ENCODE results near the gene ZNF823. TPM values are rescaled to one million over a fixed set of nuclear protein-coding genes. Genes with fewer than 3 reads are reported as not detected.

Gene ZNF823
- total RNA-seq (2022; extraction: Qiagen RNA extraction; ENCODE audit: low read depth), result 2.1 to 4.6 TPM (median 3.1 TPM) in 5 replicates

DNA sequence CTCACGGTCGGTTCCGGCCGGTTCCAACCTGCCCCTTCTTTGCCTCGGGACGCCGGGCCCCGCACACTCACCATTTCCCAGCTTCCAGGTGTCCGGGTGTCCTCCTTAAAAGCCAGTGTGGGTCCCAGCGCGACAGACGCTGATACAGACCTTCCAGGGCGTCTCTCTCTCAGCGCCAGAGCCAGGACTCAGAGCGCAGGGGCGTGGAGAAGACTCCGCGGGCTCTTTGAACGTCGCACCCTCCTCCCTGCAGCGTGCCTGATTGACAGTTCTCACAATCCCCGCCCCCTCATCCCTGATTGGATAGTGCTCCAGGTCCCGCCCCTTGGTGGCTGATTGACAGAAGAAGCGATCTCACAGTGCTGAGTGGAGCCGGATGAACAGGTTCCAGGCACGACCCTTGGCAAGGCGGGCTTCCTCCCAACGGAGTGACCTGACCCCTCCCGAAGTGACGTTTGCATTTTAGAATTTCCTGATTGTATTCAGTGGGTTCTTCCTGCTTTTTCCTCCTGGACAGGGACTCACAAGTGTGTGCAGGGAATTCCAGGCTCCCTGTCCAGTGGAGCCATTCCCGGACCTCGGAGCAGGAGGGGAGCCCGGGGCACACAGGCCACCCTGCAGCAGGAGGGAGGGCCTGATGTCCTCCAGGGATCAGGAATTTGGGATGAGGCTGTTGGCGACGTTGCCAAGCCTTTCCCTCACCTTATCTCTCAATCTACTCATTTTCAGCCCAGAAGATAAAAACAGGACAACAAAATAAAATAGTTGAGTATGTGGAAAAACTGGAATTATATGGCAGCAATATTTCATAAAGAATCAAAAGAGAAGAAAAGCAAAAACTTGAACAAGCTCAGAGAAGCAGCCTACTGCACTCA is at the start of gene ZNF823:
TSS of gene ZNF823 (minus strand) at position 201 of the 875 bp plus-strand sequence. CDS start at position 74, 127 bp downstream.

DNA sequence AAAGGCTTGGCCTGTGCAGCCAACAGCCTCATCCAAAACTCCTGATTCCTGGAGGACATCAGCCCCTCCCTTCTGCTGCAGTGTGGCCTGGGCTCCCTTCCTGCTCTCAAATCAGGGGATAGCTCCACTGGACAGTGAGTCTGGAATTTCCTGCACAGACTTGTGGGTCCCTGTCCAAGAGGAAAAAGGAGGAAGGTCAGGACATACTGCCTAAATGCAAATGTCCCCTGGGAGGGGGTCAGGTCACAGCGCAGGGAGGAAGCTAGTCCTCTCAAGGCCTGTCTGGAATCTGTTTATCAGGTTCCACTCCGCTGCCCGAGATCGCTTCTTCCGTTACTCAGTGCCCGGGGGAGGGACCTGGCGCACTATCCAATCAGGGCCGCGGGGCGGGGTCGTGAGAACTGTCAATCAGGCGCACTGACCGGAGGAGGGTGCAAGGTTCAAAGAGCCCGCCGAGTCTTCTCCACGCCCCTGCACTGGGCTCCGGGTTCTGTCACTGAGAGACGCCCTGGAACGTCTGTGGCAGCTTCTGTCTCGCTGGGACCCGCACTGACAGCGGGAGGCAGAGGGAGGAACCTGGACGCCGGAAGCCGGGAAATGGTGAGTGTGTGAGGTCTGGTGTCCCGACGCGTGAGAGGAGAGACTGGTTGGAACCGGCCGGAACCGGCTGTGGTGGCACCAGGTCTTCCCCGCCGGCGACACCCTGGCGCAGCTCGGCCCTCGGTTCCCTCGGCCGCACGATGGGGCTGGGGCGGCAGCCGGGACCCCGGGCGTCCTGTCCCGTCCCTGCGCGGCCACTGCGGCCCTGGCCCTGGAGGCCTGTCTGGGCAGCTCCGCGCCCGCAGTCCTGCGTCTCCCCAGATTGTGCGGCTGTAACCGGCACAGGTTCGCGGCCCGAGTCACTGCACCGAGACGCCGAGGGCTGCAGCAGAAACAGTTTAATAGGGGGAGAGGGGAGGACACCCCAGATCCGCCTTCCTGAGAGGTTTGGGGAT is 28.1 kb upstream of the ZNF823 start, which contains the start of gene ZNF441:
TSS of gene ZNF441 (plus strand) at position 404 of the 995 bp plus-strand sequence. CDS start at position 598, 194 bp downstream.

Other genes starting within 250 kb of the ZNF823 start
- gene ZNF653, start 233.1 kb downstream of the ZNF823 start, total RNA-seq (2022; extraction: Qiagen RNA extraction; ENCODE audit: low read depth), result 4.1 to 5.9 TPM (median 5.4 TPM) in 5 replicates
- 30.6 to 37.0 TPM (median 32.2 TPM) in 5 replicates for gene ECSIT, start 209.8 kb downstream of the ZNF823 start, total RNA-seq (2022; extraction: Qiagen RNA extraction; ENCODE audit: low read depth)
- gene CNN1, start 200.1 kb downstream of the ZNF823 start, total RNA-seq (2022; extraction: Qiagen RNA extraction; ENCODE audit: low read depth), result 0.23 to 0.60 TPM (median 0.53 TPM) in 5 replicates
- 91.9 to 124 TPM (median 109 TPM) in 5 replicates for gene ELOF1, start 179.7 kb downstream of the ZNF823 start, total RNA-seq (2022; extraction: Qiagen RNA extraction; ENCODE audit: low read depth)
- gene ACP5, start 161.3 kb downstream of the ZNF823 start, total RNA-seq (2022; extraction: Qiagen RNA extraction; ENCODE audit: low read depth), result 0.10 to 0.33 TPM (median 0.24 TPM) in 4 of 5 replicates, not detected in the other
- gene ZNF627, start 141.5 kb downstream of the ZNF823 start, total RNA-seq (2022; extraction: Qiagen RNA extraction; ENCODE audit: low read depth), result 3.4 to 5.3 TPM (median 4.0 TPM) in 5 replicates
- gene ZNF441, start 28.1 kb upstream of the ZNF823 start, total RNA-seq (2022; extraction: Qiagen RNA extraction; ENCODE audit: low read depth), result 0.02 TPM in 1 of 5 replicates, not detected in the others
- not detected in 5 replicates for gene ZNF491, start 59.6 kb upstream of the ZNF823 start, total RNA-seq (2022; extraction: Qiagen RNA extraction; ENCODE audit: low read depth)
- 0.04 to 0.22 TPM (median 0.07 TPM) in 3 of 5 replicates, not detected in the others for gene ZNF440, start 75.3 kb upstream of the ZNF823 start, total RNA-seq (2022; extraction: Qiagen RNA extraction; ENCODE audit: low read depth)
- not detected in 5 replicates for gene ZNF439, start 109.8 kb upstream of the ZNF823 start, total RNA-seq (2022; extraction: Qiagen RNA extraction; ENCODE audit: low read depth)
- not detected in 5 replicates for gene ZNF69, start 148.8 kb upstream of the ZNF823 start, total RNA-seq (2022; extraction: Qiagen RNA extraction; ENCODE audit: low read depth)
- gene ZNF700, start 186.2 kb upstream of the ZNF823 start, total RNA-seq (2022; extraction: Qiagen RNA extraction; ENCODE audit: low read depth), result 0.15 to 0.52 TPM (median 0.24 TPM) in 5 replicates
- gene ZNF763, start 226.1 kb upstream of the ZNF823 start, total RNA-seq (2022; extraction: Qiagen RNA extraction; ENCODE audit: low read depth), result not detected in 5 replicates

All from A549 treated with CpdA at 1 μM for 4 hours (cell line).